Activated naive CD4-positive, alpha-beta T cell treated with Interleukin-2 at 50 U/mL for 16 hours (primary cell): ENCODE measurements around the gene G3BP1.
"Not testable (repeated sequence)": the region's sequence is repeated elsewhere in the genome, so short reads cannot be mapped to it uniquely, and the experiment has no call there.

Source experiments
- DNase-seq: peaks from one replicate; pipeline ENCODE4 v3.0.0-alpha.2; 2020

G3BP1 gene

DNA sequence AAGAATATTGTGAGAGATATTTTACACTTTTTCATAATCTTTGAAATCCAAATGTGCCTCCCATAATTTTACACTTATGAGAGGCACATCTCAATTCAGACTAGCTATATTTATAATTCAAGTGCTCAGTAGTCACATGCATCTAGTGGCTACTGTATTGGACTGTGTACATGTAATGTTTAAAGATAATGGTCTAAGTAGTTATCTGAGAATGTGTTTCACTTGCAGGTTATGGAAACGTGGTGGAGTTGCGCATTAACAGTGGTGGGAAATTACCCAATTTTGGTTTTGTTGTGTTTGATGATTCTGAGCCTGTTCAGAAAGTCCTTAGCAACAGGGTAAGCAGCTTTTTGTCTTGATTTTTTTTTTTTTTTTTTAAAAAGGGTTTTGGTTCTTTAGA is 28.8 kb downstream of the G3BP1 start:
- DNase-seq = no peak

DNA sequence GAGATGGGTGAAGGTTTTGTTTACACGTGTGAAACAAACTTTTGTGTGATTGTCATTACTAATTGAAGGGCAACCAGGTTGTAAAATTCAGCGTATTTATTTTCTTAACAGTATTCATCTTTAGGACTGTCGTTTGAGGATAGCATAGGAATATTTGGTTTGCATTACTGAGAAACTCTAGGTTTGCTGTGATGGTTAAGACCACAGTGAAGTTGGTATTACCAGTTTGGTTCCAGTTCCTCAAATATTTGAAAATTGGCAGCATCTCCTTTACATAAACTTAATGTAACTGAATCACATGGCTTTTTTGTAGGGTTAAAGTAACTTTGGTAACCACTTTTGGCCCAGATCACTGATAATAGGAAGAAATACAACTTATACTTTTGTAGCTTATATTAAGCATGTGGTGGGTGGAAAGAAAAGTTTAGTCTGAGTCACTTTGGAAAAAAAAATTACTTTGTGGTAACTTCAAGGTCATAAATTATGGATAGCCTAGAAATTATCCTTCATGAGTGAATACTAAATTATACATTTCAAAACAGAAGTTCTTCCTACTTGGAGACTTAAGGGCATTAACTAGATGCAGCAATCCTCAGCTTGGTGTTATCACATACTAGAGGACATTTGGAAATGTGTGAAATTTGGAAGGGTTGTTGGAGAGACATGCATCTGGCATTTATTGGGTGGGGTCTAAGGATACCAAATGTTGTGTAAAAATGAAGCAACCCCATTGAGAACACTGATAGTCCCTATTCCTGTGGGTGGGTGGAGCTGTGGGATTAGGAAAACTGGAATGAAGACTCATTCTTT is 33.9 kb downstream of the G3BP1 start:
- DNase-seq = no peak

DNA sequence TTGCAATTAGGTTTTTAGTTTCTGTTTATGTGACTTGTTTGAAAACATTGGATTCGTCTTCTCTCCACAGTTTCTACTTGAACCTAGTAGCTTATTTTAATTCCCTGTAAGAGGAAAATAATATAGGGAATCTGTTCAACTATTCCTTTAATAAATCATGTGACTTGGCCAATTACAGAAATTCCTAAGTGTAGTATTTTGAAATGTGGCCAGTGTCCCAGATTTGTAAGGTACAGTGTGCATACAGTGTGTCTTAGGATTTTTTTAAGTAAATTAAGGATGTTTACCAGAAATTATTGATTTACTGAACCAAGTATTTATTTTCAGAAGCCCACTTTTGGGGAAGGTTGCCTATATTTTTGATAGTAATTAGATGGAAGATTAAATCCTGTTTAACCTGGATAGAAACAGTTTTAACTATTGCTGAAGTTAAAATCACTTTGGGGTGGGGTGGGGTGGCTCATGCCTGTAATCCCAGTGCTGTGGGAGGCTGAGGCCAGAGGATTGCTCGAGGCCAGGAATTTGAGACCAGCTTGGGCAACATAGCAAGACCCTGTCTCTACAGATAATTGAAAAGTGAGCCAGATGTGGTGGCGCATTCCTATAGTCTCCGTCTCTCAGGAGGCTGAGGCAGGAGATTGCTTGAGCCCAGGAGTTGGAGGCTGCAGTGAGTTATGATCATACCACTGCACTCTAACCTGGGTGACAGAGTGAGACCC is 36.9 kb downstream of the G3BP1 start:
- no peak for DNase-seq

DNA sequence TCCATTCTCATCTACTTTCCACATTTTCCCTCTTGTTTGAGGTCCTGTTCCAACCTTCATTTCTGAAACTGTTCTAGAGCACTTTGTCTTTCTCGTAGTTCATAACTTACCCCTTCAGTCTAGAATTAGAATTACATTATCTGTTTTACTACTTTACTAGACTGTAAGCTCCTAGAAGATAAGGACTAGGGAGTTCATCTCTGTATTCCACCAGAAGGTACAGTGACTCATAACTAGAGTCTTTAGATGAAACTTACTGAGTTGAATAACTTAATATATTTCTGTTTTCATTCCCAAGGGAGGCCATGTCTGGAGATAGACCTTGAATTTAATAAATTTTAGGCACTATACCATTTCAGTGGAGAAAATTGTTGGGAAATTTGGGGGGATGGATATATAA is 38.7 kb downstream of the G3BP1 start:
- DNase-seq = no peak

DNA sequence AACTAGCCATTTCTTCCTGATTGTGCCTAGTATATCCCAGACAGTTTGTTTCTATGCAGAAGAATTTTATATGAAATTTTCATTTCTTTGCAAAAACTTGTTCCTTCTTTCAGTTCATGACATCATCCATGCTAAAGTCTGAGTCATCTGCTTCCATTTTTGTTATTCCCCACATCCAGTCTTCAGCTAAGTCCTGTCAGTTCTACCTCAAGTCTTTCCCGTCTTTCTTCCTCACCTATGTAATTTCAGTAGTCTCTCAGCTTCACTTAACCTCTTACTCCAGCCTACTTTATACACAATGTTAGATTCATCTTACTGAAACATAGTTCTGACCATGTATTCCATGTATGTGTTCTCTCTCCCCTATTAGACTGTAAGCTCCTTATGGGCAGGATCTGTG is 39.1 kb downstream of the G3BP1 start:
- no peak for DNase-seq

DNA sequence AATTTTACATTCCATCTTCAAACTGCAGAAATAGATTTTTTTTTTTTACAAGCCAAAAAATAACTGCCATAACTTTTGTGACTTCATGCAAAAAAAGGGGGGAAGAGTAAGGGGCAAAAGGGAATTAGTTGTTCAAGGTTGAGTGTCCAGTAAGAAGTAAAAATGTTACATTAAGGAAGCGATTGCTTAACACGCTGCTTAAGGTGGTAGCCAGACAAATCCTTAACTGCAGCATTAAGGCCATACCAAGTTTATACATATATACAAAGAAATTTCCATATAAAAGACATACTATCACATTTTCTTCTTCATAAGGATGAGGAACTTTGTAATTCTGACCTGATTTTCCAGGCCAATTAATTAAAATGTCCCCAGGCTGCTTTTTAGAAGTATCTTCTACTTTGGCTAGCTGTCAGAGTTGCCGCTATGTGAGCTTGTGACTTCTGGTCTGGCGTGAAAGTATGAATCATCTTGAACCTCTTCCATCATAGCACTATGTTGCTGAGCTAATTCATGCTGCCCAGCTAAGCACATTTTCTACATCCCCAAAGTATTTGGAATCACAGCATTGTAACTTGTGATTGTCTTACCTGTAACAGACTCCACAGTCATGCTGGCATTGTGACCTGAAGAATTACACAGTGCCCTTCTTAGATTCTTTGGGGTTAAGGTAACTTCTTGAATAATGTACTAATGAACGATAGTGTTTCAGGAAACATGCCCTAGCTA is 40.0 kb downstream of the G3BP1 start:
- no peak for DNase-seq

DNA sequence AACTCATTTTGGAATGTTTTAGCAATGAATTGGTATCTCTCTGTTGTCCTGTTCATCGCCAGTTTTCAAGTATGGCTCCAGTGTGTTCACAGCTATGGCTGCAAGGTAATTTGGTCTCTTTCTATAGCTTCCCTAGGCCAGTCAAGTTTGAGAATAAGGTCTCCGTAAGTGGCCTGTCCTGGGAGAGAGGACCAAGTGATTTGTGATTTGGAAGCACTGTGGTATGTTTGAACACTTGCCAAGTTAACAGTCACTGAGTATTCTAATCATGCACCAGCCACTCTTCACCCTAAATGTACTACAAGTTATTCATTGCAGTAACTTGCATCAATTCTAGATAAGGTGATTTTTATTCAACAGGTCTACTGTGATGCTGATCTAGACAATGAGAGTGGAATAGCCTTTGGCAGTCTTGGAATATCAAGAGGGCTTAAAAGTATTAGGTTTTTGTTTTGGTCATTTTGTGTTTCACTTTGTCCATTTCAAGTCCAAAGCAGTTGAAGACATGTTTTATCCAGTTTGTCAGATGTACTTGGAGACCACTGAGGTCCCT is 41.1 kb downstream of the G3BP1 start:
- DNase-seq = no peak

DNA sequence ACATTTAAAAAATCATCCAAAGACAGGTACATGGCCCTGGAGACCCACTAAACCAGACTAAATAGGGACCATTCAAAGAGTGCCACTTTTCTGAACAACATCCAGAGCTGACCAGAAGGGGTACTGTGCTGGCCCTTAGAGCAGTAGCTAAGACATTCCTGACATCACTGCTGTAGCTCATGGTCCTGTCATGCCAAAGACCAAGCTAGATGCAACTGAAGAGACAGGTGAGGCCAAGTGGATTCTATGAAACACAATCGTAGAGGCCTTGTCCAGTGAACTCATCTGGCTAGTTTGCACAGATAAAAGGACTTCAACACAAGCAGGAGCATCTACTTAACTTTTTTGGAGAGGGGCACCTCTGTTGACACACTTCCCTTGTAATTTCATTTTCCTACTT is 43.3 kb downstream of the G3BP1 start:
- no peak for DNase-seq

DNA sequence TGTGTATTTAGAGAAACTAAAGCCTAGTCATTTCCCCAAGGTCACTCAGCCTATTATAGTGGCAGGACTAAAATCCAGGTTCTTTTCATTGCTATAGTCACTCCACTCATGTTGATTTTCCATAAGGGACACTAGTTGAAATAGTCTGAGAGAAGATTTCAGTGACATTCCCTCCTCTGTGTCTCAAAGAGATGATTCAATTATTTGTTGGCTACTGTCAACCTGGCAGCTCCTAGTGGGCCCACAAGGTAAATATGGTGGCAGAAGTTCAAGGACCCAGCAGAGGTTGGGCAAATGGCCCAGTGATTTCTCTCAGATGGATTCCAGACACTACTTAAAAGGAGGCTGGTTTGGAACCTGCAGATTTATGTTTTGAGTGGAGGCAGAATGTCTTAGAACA is 48.1 kb downstream of the G3BP1 start:
- no peak for DNase-seq

DNA sequence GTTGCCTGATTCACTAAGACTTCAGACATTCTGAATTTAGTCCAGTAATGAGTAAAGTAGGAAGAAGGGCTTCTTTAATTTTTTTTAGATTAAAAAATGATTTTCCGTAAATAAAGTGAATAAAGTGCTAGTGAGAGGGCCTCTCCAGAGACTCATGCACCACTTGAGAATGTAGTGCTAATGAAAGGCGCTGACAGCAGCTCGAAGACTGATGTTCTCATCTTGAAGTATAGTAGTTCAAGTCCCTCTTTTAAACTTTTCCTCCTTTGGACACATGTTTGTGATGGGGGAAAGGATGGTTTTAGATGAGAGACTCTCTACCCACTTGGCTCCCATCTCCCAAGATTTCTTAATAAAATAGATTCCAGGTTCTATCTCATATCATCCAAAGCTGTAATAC is 48.5 kb downstream of the G3BP1 start:
- DNase-seq = no peak

DNA sequence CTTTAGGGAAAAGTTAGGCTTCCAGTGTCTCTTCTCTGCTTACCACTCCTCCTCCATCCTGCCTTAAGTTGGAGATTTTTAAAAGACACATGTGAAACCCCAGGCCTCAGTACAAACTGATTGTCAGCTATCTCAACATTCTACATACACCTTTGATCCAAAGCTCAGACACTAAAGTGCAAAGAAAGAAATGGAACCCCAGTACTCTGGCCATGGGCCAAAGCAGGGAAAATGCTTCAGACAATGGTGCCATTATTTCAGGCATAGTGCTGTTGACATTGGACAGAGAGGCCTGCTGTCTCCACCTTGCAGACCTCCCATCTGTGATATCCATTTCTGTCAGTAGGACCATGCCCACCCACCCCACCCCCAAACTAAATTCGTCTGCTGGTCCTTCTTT is 49.1 kb downstream of the G3BP1 start:
- DNase-seq = no peak

DNA sequence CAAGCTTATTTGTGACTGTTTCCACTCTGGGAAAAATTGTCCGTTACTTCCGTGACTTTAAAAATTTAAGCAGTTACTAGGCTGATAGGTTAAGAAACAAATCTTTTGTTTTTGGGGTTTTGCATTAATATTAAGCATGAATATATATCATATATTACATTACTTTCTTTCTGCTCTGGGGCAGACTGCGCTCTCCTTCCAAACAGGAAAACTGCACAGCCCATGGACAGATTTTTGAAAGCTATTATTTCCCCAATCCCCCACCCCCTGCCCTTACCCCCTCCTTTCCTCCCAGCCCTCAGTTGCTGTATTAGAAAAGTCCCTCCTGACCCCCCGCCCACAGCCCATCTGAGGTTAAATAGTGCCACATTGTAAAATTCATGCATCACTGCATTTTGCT is 50.4 kb downstream of the G3BP1 start:
- no peak for DNase-seq

DNA sequence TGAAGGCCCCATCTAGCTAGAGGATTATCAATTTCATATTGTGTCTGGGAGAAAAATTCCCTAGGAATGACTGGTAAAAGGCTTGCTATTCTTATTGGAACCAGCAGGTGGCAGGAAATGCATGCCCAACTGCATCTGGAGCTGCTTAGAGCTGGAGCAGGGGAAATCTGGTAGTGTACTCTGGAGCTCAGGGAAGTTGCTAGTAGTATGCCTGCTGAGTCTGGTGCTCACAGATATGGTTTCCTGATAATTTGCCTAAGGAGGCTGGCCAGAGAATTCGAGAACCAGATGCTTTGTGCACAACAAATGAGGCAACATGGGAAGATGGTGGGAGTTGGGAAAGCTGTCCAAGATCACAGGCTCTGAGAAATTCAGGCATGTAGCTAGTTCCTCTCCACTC is 53.7 kb downstream of the G3BP1 start:
- no peak for DNase-seq

DNA sequence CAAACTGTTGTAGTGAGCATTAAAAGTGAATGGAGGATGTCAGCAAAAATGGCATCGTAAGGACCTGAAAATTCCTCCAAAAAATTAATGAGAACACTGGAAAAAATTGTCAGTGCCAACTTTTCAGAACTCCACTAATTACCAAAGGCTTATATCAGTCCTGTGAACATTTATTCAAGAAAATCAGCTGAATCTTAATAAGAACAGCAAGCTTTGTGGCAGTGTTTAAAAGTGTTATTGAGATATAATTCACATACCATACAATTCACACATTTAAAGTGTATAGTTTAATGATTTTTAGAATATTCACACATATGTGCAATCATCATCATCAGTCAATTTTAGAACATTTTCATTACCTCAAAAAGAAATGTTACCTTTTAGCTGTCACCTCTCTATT is 57.6 kb downstream of the G3BP1 start:
- DNase-seq = no peak

DNA sequence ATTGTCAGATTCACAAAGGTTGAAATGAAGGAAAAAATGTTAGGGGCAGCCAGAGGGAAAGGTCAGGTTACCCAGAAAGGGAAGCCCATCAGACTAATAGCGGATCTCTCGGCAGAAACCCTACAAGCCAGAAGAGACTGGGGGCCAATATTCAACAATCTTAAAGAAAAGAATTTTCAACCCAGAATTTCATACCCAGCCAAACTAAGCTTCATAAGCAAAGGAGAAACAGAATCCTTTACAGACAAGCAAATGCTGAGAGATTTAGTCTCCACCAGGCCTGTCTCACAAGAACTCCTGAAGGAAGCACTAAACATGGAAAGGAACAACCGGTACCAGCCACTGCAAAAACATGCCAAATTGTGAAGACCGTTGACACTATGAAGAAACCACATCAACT is 61.1 kb downstream of the G3BP1 start:
- not testable (repeated sequence) for DNase-seq

DNA sequence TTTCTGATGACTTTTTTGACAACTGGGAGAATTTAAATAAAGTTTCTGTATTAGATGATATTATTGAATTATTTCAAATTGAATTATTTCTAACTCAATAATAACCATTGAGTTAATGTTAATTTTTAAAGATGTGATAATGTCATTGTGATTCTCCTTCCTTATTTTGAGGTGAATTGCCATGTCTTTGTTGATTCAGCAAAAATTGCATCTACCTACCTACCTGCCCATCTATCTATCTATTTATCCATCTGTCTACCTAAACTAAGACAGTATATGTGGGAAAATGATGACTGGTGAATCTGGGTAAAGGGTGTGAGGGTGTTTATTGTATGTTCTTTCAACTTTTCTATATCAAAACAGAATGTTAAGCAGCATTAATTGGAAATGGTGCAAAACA is 75.0 kb downstream of the G3BP1 start:
- no peak for DNase-seq

DNA sequence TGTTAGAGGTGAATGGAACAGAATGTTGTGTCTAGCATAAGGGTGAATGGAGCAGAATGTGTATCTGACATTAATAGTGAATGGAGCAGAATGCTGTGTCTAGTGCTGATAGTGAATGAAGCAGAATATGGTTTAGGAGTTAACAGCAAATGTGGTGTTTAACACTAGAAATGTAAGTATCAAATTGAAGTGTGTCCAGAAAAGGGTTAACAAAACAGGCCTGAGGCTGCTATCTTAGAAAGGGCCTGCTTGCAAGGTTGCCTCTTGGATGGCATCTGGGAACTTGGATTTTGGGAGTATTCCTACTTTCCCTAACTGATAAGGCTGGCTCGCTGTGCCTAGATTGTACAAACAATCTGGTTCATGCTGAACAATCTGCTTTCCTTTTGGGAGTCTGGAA is 76.1 kb downstream of the G3BP1 start:
- no peak for DNase-seq

DNA sequence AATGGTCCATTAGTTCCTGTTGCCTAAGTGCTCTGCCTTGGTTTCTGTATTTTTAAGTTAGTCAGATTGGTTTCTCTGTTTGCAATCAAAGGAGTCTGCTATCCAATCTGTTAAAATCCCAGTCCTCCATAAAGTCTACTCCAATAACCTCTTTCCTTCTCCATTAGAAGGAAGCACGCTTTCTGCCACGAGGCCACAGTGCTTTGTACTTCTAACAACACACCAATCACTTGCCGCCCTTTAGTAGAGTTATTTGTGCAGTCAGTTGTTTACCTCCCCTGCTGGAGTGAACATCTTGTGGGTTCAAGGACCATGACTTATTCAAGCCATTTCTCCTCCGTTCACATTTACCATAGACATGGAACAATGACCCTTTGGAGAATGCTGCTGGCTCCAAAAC is 83.9 kb downstream of the G3BP1 start:
- no peak for DNase-seq

DNA sequence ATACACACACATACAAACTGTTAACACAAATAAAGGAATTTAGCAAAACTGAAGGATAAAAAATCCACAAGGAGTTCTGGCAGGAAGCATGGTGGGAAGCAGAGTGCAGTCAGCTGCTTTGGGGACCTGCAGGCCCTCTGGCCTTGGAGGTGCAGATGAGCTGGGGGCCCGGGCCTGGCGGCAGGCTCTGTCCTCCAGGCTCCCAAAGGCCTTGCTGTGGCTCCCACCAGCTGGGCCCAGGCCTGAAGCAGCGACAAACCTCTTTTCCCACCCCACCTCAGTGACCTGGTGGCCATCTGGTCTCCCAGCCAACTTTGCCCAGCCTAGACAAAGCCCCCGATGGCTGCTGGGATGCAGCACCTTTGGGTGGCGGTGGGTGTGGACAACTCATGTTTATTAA is 85.1 kb downstream of the G3BP1 start:
- no peak for DNase-seq

DNA sequence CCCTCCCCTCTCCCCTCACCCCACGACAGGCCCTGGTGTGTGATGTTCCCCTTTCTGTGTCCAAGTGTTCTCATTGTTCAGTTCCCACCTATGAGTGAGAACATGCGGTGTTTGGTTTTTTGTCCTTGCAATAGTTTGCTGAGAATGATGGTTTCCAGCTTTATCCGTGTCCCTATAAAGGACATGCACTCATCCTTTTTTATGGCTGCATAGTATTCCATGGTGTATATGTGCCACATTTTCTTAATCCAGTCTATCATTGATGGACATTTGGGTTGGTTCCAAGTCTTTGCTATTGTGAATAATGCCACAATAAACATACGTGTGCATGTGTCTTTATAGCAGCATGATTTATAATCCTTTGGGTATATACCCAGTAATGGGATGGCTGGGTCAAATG is 89.1 kb downstream of the G3BP1 start:
- not testable (repeated sequence) for DNase-seq
